ENCODE results near the gene KMT2E. TPM values are rescaled to one million over a fixed set of nuclear protein-coding genes. Genes with fewer than 3 reads are reported as not detected.

Gene KMT2E
- total RNA-seq, 1 experiment from 2014 or later, result 52.3 TPM

GRCh38 chr7:105130580-105130979 is 116.6 kb downstream of the KMT2E start (continued):
- TF ChIP-seq, protein P1, sequence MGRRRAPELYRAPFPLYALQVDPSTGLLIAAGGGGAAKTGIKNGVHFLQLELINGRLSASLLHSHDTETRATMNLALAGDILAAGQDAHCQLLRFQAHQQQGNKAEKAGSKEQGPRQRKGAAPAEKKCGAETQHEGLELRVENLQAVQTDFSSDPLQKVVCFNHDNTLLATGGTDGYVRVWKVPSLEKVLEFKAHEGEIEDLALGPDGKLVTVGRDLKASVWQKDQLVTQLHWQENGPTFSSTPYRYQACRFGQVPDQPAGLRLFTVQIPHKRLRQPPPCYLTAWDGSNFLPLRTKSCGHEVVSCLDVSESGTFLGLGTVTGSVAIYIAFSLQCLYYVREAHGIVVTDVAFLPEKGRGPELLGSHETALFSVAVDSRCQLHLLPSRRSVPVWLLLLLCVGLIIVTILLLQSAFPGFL (CRISPR knock-in tag; IDR thresholded peaks at IDR 0.05; ENCODE audit: borderline replicate concordance), result no peak
- no peak for TF ChIP-seq MYBL2 (CRISPR knock-in tag; IDR thresholded peaks at IDR 0.05)
- TF ChIP-seq AR (CRISPR knock-in tag; IDR thresholded peaks at IDR 0.05), result no peak
- no peak for TF ChIP-seq FOXP4 (CRISPR knock-in tag; IDR thresholded peaks at IDR 0.05)
- TF ChIP-seq OVOL2 (CRISPR knock-in tag; IDR thresholded peaks at IDR 0.05; ENCODE audit: borderline replicate concordance), result no peak
- no peak for TF ChIP-seq PRDM15 (CRISPR knock-in tag; IDR thresholded peaks at IDR 0.05)
- no peak for TF ChIP-seq NR3C1 (CRISPR knock-in tag; conservative IDR thresholded peaks at IDR 0.05; ENCODE audit: low read depth)

DNA sequence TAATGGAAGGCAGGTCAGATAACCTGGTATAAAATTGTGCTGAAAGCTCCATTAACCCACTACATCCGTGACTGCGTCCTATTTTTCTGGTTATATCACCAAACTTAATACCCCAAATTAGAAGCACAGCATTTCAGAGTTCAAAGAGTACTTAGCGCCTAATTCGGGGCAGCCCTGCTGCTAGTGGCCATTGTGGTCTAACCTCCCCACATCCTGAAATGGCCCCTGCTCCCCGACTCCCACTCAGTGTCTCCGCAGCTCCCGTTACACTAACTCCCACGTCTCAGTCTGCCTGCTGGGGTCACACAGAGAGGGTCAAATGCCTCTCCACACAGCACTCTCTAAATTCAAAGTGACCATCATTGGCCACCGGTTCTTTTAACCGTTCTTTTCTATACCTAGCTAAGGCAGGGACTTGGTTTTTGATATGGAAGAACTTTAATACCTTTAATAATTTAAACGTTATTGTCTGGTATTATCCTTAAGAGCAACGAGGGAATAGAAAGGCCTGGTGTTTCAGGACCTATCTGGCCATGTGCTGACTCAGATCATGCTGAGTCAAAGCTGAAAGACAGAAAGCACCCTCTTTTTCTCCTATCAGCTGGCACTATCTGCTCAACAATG is 117.1 kb downstream of the KMT2E start:
- no peak overlapping the region for H3K27ac Mint-ChIP-seq
- H3K4me3 Mint-ChIP-seq, result no peak overlapping the region
- DNase-seq (ENCODE audit: low spot score) (no peak), ATAC-seq (no peak; the same call in 1 of the 2 replicates)
- no peaks in the 10 kb centered on the region for H3K9me3 Mint-ChIP-seq
- CTCF ChIA-PET, result interaction anchor here (1.9 kb wide), 1 partner anchor 10 kb away, joined by 8 read pairs; no protein-coding TSS in a partner anchor
- H3K27me3 Mint-ChIP-seq (ENCODE audit: low read depth), result no peaks in the 10 kb centered on the region
- POLR2A ChIA-PET, result no interaction called here
- H3K4me1 Mint-ChIP-seq, result 0 out of 2 replicates have a peak, but pooled peaks cover 4% of the 10 kb centered on the region
- peaks cover 15% of the 10 kb centered on the region; the same call in 1 of the 2 replicates for H3K36me3 Mint-ChIP-seq
- TF ChIP-seq GTF2I (CRISPR knock-in tag; conservative IDR thresholded peaks at IDR 0.05), result no peak
- no peak for TF ChIP-seq CREM (CRISPR knock-in tag; IDR thresholded peaks at IDR 0.05)
- no peak for TF ChIP-seq ZNF317 (CRISPR knock-in tag; IDR thresholded peaks at IDR 0.05; ENCODE audit: borderline replicate concordance, low read depth)
- no peak for TF ChIP-seq TCF7 (CRISPR knock-in tag; IDR thresholded peaks at IDR 0.05; ENCODE audit: low read depth)
- TF ChIP-seq, protein P2, sequence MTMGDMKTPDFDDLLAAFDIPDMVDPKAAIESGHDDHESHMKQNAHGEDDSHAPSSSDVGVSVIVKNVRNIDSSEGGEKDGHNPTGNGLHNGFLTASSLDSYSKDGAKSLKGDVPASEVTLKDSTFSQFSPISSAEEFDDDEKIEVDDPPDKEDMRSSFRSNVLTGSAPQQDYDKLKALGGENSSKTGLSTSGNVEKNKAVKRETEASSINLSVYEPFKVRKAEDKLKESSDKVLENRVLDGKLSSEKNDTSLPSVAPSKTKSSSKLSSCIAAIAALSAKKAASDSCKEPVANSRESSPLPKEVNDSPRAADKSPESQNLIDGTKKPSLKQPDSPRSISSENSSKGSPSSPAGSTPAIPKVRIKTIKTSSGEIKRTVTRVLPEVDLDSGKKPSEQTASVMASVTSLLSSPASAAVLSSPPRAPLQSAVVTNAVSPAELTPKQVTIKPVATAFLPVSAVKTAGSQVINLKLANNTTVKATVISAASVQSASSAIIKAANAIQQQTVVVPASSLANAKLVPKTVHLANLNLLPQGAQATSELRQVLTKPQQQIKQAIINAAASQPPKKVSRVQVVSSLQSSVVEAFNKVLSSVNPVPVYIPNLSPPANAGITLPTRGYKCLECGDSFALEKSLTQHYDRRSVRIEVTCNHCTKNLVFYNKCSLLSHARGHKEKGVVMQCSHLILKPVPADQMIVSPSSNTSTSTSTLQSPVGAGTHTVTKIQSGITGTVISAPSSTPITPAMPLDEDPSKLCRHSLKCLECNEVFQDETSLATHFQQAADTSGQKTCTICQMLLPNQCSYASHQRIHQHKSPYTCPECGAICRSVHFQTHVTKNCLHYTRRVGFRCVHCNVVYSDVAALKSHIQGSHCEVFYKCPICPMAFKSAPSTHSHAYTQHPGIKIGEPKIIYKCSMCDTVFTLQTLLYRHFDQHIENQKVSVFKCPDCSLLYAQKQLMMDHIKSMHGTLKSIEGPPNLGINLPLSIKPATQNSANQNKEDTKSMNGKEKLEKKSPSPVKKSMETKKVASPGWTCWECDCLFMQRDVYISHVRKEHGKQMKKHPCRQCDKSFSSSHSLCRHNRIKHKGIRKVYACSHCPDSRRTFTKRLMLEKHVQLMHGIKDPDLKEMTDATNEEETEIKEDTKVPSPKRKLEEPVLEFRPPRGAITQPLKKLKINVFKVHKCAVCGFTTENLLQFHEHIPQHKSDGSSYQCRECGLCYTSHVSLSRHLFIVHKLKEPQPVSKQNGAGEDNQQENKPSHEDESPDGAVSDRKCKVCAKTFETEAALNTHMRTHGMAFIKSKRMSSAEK (CRISPR knock-in tag; IDR thresholded peaks at IDR 0.05; ENCODE audit: borderline replicate concordance), result no peak
- TF ChIP-seq, protein P3, sequence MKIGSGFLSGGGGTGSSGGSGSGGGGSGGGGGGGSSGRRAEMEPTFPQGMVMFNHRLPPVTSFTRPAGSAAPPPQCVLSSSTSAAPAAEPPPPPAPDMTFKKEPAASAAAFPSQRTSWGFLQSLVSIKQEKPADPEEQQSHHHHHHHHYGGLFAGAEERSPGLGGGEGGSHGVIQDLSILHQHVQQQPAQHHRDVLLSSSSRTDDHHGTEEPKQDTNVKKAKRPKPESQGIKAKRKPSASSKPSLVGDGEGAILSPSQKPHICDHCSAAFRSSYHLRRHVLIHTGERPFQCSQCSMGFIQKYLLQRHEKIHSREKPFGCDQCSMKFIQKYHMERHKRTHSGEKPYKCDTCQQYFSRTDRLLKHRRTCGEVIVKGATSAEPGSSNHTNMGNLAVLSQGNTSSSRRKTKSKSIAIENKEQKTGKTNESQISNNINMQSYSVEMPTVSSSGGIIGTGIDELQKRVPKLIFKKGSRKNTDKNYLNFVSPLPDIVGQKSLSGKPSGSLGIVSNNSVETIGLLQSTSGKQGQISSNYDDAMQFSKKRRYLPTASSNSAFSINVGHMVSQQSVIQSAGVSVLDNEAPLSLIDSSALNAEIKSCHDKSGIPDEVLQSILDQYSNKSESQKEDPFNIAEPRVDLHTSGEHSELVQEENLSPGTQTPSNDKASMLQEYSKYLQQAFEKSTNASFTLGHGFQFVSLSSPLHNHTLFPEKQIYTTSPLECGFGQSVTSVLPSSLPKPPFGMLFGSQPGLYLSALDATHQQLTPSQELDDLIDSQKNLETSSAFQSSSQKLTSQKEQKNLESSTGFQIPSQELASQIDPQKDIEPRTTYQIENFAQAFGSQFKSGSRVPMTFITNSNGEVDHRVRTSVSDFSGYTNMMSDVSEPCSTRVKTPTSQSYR (CRISPR knock-in tag; IDR thresholded peaks at IDR 0.05), result no peak
- TF ChIP-seq RELA (CRISPR knock-in tag; IDR thresholded peaks at IDR 0.05; ENCODE audit: borderline replicate concordance), result no peak
- TF ChIP-seq ETV6 (CRISPR knock-in tag; IDR thresholded peaks at IDR 0.05), result no peak
- no peak for TF ChIP-seq FOXK1 (CRISPR knock-in tag; IDR thresholded peaks at IDR 0.05)
- no peak for TF ChIP-seq ZMAT4 (CRISPR knock-in tag; IDR thresholded peaks at IDR 0.05)
- no peak for TF ChIP-seq ZNF219 (CRISPR knock-in tag; IDR thresholded peaks at IDR 0.05; ENCODE audit: borderline replicate concordance)
